T-helper 1 cell treated with Interleukin-12 subunit alpha and Interleukin-12 subunit beta and Interleukin-4 antibody, amounts not matched to agents 30 ng/mL and 1 ng/mL, for 36 hours (primary cell): Measurements from ENCODE around the gene SPAG16. TPM values are rescaled to one million over a fixed set of nuclear protein-coding genes. Genes with fewer than 3 reads are reported as not detected.

Source experiments
- intact Hi-C: fragments of 100-400 bp; cut with micrococcal nuclease; formaldehyde crosslinking; loops from one replicate; pipeline ENCODE4 v1.15.1; 2024
- total RNA-seq: library from RNA; stranded (reverse); gene quantifications from 2 replicates; pipeline ENCODE4 v1.2.3, GENCODE V29; 2022

SPAG16 gene
- total RNA-seq, 1 donor from 2014 or later: 6.5 TPM

- intact Hi-C loops: no loop called here
These were observed 1167.4 kb downstream of the SPAG16 start for GRCh38 chr2:214451516-214452275.

Other genes with a start within 250 kb of the SPAG16 start
- 2.6 TPM in 2 replicates for gene IKZF2, start 132.9 kb upstream of the SPAG16 start, total RNA-seq